ENCODE data around the gene ARVCF.

The ARVCF gene

GRCh38 chr22:19971276-19972124, 45.1 kb downstream of the ARVCF start:
- no peak for DNase-seq

- no peak for DNase-seq
These were observed 45.9 kb downstream of the ARVCF start for GRCh38 chr22:19970479-19971275.

- DNase-seq = no peak
These were observed 46.6 kb downstream of the ARVCF start for GRCh38 chr22:19970031-19970478.

- DNase-seq = no peak
These were observed 47.3 kb downstream of the ARVCF start for GRCh38 chr22:19969141-19969928.

GRCh38 chr22:19968450-19968891, 48.2 kb downstream of the ARVCF start:
- DNase-seq = no peak

- no peak for DNase-seq
These were observed 48.7 kb downstream of the ARVCF start for GRCh38 chr22:19967850-19968449.

GRCh38 chr22:19966908-19967750, 49.5 kb downstream of the ARVCF start:
- no peak for DNase-seq

GRCh38 chr22:19965771-19966709, 50.6 kb downstream of the ARVCF start:
- DNase-seq = peak; percentile 37

- no peak for DNase-seq
These were observed 51.8 kb downstream of the ARVCF start for GRCh38 chr22:19964701-19965386.

- DNase-seq = no peak
These were observed 52.6 kb downstream of the ARVCF start for GRCh38 chr22:19963863-19964642.

- no peak for DNase-seq
These were observed 53.5 kb downstream of the ARVCF start for GRCh38 chr22:19962909-19963806.

GRCh38 chr22:19962246-19962908, 54.2 kb downstream of the ARVCF start:
- no peak for DNase-seq

- DNase-seq = no peak
These were observed 54.8 kb downstream of the ARVCF start for GRCh38 chr22:19961868-19962245.

- DNase-seq = no peak
These were observed 55.4 kb downstream of the ARVCF start for GRCh38 chr22:19961201-19961580.

GRCh38 chr22:19960491-19961200, 56.0 kb downstream of the ARVCF start:
- DNase-seq = no peak

- no peak for DNase-seq
These were observed 56.8 kb downstream of the ARVCF start for GRCh38 chr22:19959587-19960490.

Data from GF-D8 (cell line).